SIG-M5 treated with dmso at 0.1 percent for 504 hours (cell line): ENCODE measurements around the gene CLTC.
"Not testable (repeated sequence)": the region's sequence is repeated elsewhere in the genome, so short reads cannot be mapped to it uniquely, and the experiment has no call there.

ENCODE experiments used
- DNase-seq: peaks from one replicate; lab custom pipeline; 2025; ENCODE audit not compliant: unreplicated experiment; lab: John Stamatoyannopoulos, UW

Gene CLTC

GRCh38 chr17:59619298-59620063, at the start of gene CLTC:
Gene CLTC (plus strand): TSS chr17:59619895. CDS start chr17:59620132, 237 bp downstream.
- DNase-seq: peak; percentile 98

GRCh38 chr17:59572301-59572924, 47.3 kb upstream of the CLTC start:
- DNase-seq: peak; percentile 64

- not testable (repeated sequence) for DNase-seq
Measured at GRCh38 chr17:59584168-59584567, 35.5 kb upstream of the CLTC start.

- DNase-seq: no peak
Measured at GRCh38 chr17:59600169-59600568, 19.5 kb upstream of the CLTC start.

- DNase-seq: no peak
Measured at GRCh38 chr17:59601130-59601529, 18.6 kb upstream of the CLTC start.

- no peak for DNase-seq
Measured at GRCh38 chr17:59607061-59607460, 12.6 kb upstream of the CLTC start.

- peak; percentile 13 for DNase-seq
Measured at GRCh38 chr17:59607817-59608403, 11.8 kb upstream of the CLTC start.

GRCh38 chr17:59611503-59611902, 8.2 kb upstream of the CLTC start:
- no peak for DNase-seq

GRCh38 chr17:59616253-59616920, 3.3 kb upstream of the CLTC start:
- no peak for DNase-seq

GRCh38 chr17:59617156-59617732, 2.5 kb upstream of the CLTC start:
- DNase-seq: peak; percentile 57

GRCh38 chr17:59619035-59619297, 729 bp upstream of the CLTC start:
- no peak for DNase-seq

- no peak for DNase-seq
Measured at GRCh38 chr17:59620064-59620359, 317 bp downstream of the CLTC start.

GRCh38 chr17:59620518-59621259, 994 bp downstream of the CLTC start:
- peak; percentile 79 for DNase-seq

GRCh38 chr17:59621771-59622170, 2.1 kb downstream of the CLTC start:
- no peak for DNase-seq

GRCh38 chr17:59623151-59623550, 3.5 kb downstream of the CLTC start:
- DNase-seq: no peak

GRCh38 chr17:59626756-59627155, 7.1 kb downstream of the CLTC start:
- no peak for DNase-seq

- no peak for DNase-seq
Measured at GRCh38 chr17:59627274-59627673, 7.6 kb downstream of the CLTC start.

- DNase-seq: peak; percentile 59
Measured at GRCh38 chr17:59627770-59628171, 8.1 kb downstream of the CLTC start.

- DNase-seq: no peak
Measured at GRCh38 chr17:59629174-59629573, 9.5 kb downstream of the CLTC start.

- no peak for DNase-seq
Measured at GRCh38 chr17:59631276-59631675, 11.6 kb downstream of the CLTC start.

- no peak for DNase-seq
Measured at GRCh38 chr17:59632398-59632797, 12.7 kb downstream of the CLTC start.
